Measurements from ENCODE around the gene DPH1. TPM values are rescaled to one million over a fixed set of nuclear protein-coding genes. Genes with fewer than 3 reads are reported as not detected.

Gene DPH1
- total and polyA plus RNA-seq, 4 donors, result 6.3 to 62.9 (median 32.5) TPM

- H3K36me3 ChIP-seq (ENCODE audit: control insufficient read depth in 1 of 2, insufficient read depth in 2 of 2, low read length in 1 of 2), result no peaks in the 10 kb centered on the region
- H3K27ac ChIP-seq (ENCODE audit: low read depth in 1 of 2, low read length in 2 of 2), result no peak overlapping the region
- H3K9me3 ChIP-seq (ENCODE audit: control insufficient read depth, low read length), result no peaks in the 10 kb centered on the region
- no peaks in the 10 kb centered on the region for H3K4me1 ChIP-seq (ENCODE audit: control insufficient read depth in 1 of 2, insufficient read depth in 2 of 2, low read length in 2 of 2)
- DNase-seq (no peak), ATAC-seq (ENCODE audit: low FRiP score) (no peak)
- H3K27me3 ChIP-seq (ENCODE audit: control insufficient read depth in 1 of 2, insufficient read depth in 2 of 2, low read length in 1 of 2), result no peaks in the 10 kb centered on the region
- intact Hi-C loops (cut with DNase I), result no loop called here
- WGBS, 2 donors, result 92 to 94% methylated on average over 7 of the region's 7 CpGs
- no peak overlapping the region for H3K4me3 ChIP-seq (ENCODE audit: low read length in 2 of 2)
Observed at GRCh38 chr17:2033153-2033552, 3.2 kb downstream of the DPH1 start.

- Histone ChIP-seq H3K4me1 (ENCODE audit: control insufficient read depth in 1 of 2, insufficient read depth in 2 of 2, low read length in 2 of 2) (no peaks in the 10 kb centered on the region), H3K36me3 (ENCODE audit: control insufficient read depth in 1 of 2, insufficient read depth in 2 of 2, low read length in 1 of 2) (no peaks in the 10 kb centered on the region), H3K27me3 (ENCODE audit: control insufficient read depth in 1 of 2, insufficient read depth in 2 of 2, low read length in 1 of 2) (no peaks in the 10 kb centered on the region), H3K27ac (ENCODE audit: low read depth in 1 of 2, low read length in 2 of 2) (no peak overlapping the region), H3K9me3 (ENCODE audit: control insufficient read depth, low read length) (no peaks in the 10 kb centered on the region), H3K4me3 (ENCODE audit: low read length in 2 of 2) (no peak overlapping the region)
- 84 to 91% methylated on average over 5 to 7 of the region's 7 CpGs for WGBS, 2 donors
- ATAC-seq (ENCODE audit: low FRiP score), result no peak
- no peak for DNase-seq
- intact Hi-C loops (cut with DNase I), result no loop called here
Observed at GRCh38 chr17:2034157-2034556, 4.2 kb downstream of the DPH1 start.

- Histone ChIP-seq H3K27me3 (ENCODE audit: control insufficient read depth in 1 of 2, insufficient read depth in 2 of 2, low read length in 1 of 2) (no peaks in the 10 kb centered on the region), H3K27ac (ENCODE audit: low read depth in 1 of 2, low read length in 2 of 2) (no peak overlapping the region), H3K9me3 (ENCODE audit: control insufficient read depth, low read length) (no peaks in the 10 kb centered on the region), H3K4me1 (ENCODE audit: control insufficient read depth in 1 of 2, insufficient read depth in 2 of 2, low read length in 2 of 2) (no peaks in the 10 kb centered on the region), H3K36me3 (ENCODE audit: control insufficient read depth in 1 of 2, insufficient read depth in 2 of 2, low read length in 1 of 2) (no peaks in the 10 kb centered on the region), H3K4me3 (ENCODE audit: low read length in 2 of 2) (no peak overlapping the region)
- WGBS, 2 donors, result 48% methylated on average over 7 to 9 of the region's 9 CpGs
- intact Hi-C loops (cut with DNase I), result no loop called here
- no peak for DNase-seq
- no peak for ATAC-seq (ENCODE audit: low FRiP score)
Observed at GRCh38 chr17:2034806-2035540, 5.0 kb downstream of the DPH1 start.

GRCh38 chr17:2035541-2036488, 5.9 kb downstream of the DPH1 start:
- no peak for ATAC-seq (ENCODE audit: low FRiP score)
- no peaks in the 10 kb centered on the region for H3K4me1 ChIP-seq (ENCODE audit: control insufficient read depth in 1 of 2, insufficient read depth in 2 of 2, low read length in 2 of 2)
- intact Hi-C loops (cut with DNase I), result no loop called here
- no peak overlapping the region for H3K27ac ChIP-seq (ENCODE audit: low read depth in 1 of 2, low read length in 2 of 2)
- H3K9me3 ChIP-seq (ENCODE audit: control insufficient read depth, low read length), result no peaks in the 10 kb centered on the region
- DNase-seq, result no peak
- no peaks in the 10 kb centered on the region for H3K27me3 ChIP-seq (ENCODE audit: control insufficient read depth in 1 of 2, insufficient read depth in 2 of 2, low read length in 1 of 2)
- H3K4me3 ChIP-seq (ENCODE audit: low read length in 2 of 2), result no peak overlapping the region
- WGBS, 2 donors, result 87 to 89% methylated on average over 29 of the region's 29 CpGs
- no peaks in the 10 kb centered on the region for H3K36me3 ChIP-seq (ENCODE audit: control insufficient read depth in 1 of 2, insufficient read depth in 2 of 2, low read length in 1 of 2)

- Histone ChIP-seq H3K27ac (ENCODE audit: low read depth in 1 of 2, low read length in 2 of 2) (no peak overlapping the region), H3K4me1 (ENCODE audit: control insufficient read depth in 1 of 2, insufficient read depth in 2 of 2, low read length in 2 of 2) (no peaks in the 10 kb centered on the region), H3K27me3 (ENCODE audit: control insufficient read depth in 1 of 2, insufficient read depth in 2 of 2, low read length in 1 of 2) (no peaks in the 10 kb centered on the region), H3K9me3 (ENCODE audit: control insufficient read depth, low read length) (no peaks in the 10 kb centered on the region), H3K4me3 (ENCODE audit: low read length in 2 of 2) (no peak overlapping the region), H3K36me3 (ENCODE audit: control insufficient read depth in 1 of 2, insufficient read depth in 2 of 2, low read length in 1 of 2) (no peaks in the 10 kb centered on the region)
- intact Hi-C loops (cut with DNase I), result no loop called here
- DNase-seq (no peak), ATAC-seq (ENCODE audit: low FRiP score) (no peak)
- 89 to 94% methylated on average over 10 of the region's 10 CpGs for WGBS, 2 donors
Observed at GRCh38 chr17:2037155-2037554, 7.2 kb downstream of the DPH1 start.

GRCh38 chr17:2040219-2040827, 10.4 kb downstream of the DPH1 start:
- DNase-seq, result no peak
- H3K36me3 ChIP-seq (ENCODE audit: control insufficient read depth in 1 of 2, insufficient read depth in 2 of 2, low read length in 1 of 2), result no peaks in the 10 kb centered on the region
- 79 to 86% methylated on average over 7 of the region's 7 CpGs for WGBS, 2 donors
- H3K27ac ChIP-seq (ENCODE audit: low read depth in 1 of 2, low read length in 2 of 2), result no peak overlapping the region
- no peaks in the 10 kb centered on the region for H3K27me3 ChIP-seq (ENCODE audit: control insufficient read depth in 1 of 2, insufficient read depth in 2 of 2, low read length in 1 of 2)
- H3K4me1 ChIP-seq (ENCODE audit: control insufficient read depth in 1 of 2, insufficient read depth in 2 of 2, low read length in 2 of 2), result no peaks in the 10 kb centered on the region
- no peak for ATAC-seq (ENCODE audit: low FRiP score)
- H3K9me3 ChIP-seq (ENCODE audit: control insufficient read depth, low read length), result no peaks in the 10 kb centered on the region
- H3K4me3 ChIP-seq (ENCODE audit: low read length in 2 of 2), result no peak overlapping the region
- intact Hi-C loops (cut with DNase I), result loop anchor here (5.0 to 10.0 kb wide), 2 partner anchors 133 to 316 kb away; partner anchors contain the start of gene WDR81 (in 1 of the 2)

- 48 to 54% methylated on average over 15 to 16 of the region's 16 CpGs for WGBS, 2 donors
Observed at GRCh38 chr17:2040942-2041560, 11.1 kb downstream of the DPH1 start.

More at GRCh38 chr17:2040942-2041560, 11.1 kb downstream of the DPH1 start:
- no peak for DNase-seq
- no peaks in the 10 kb centered on the region for H3K4me1 ChIP-seq (ENCODE audit: control insufficient read depth in 1 of 2, insufficient read depth in 2 of 2, low read length in 2 of 2)
- no peaks in the 10 kb centered on the region for H3K9me3 ChIP-seq (ENCODE audit: control insufficient read depth, low read length)
- intact Hi-C loops (cut with DNase I), result loop anchor here (5.0 to 10.0 kb wide), 2 partner anchors 134 to 316 kb away; partner anchors contain the start of gene WDR81 (in 1 of the 2)
- ATAC-seq (ENCODE audit: low FRiP score), result peak; percentile 15
- H3K36me3 ChIP-seq (ENCODE audit: control insufficient read depth in 1 of 2, insufficient read depth in 2 of 2, low read length in 1 of 2), result no peaks in the 10 kb centered on the region
- no peaks in the 10 kb centered on the region for H3K27me3 ChIP-seq (ENCODE audit: control insufficient read depth in 1 of 2, insufficient read depth in 2 of 2, low read length in 1 of 2)
- peak overlapping the region; percentile 37 to 55 for H3K4me3 ChIP-seq (ENCODE audit: low read length in 2 of 2)
- H3K27ac ChIP-seq (ENCODE audit: low read depth in 1 of 2, low read length in 2 of 2), result peak overlapping the region in 1 of 2 donors; percentile 4

Data from aorta (tissue), 5 donors.